Stimulated activated CD4-positive, alpha-beta T cell treated with anti-CD3 and anti-CD28 coated beads, Interleukin-4, amount 100 ng/mL, for 4 hours (primary cell): ENCODE results near the gene IL34.
A peak's percentile ranks its signal among the peaks of the same experiment; 100 is the strongest.
"Not testable (repeated sequence)": the region's sequence is repeated elsewhere in the genome, so short reads cannot be mapped to it uniquely, and the experiment has no call there.

Experiments used
- DNase-seq, 2 experiments: peaks; one replicate each; pipeline ENCODE4 v3.0.0-alpha.2; 2020

The IL34 gene

GRCh38 chr16:70632273-70632672 lies 14.1 kb upstream of the IL34 start:
- DNase-seq = no peak

GRCh38 chr16:70633617-70634016 lies 12.7 kb upstream of the IL34 start:
- DNase-seq = not testable (repeated sequence)

- no peak for DNase-seq
Observed at GRCh38 chr16:70634861-70635260, 11.5 kb upstream of the IL34 start.

GRCh38 chr16:70635336-70636016 lies 10.9 kb upstream of the IL34 start:
- no peak for DNase-seq

- DNase-seq = no peak
Observed at GRCh38 chr16:70638814-70639792, 7.3 kb upstream of the IL34 start.

- DNase-seq = no peak
Observed at GRCh38 chr16:70642633-70643032, 3.7 kb upstream of the IL34 start.

- DNase-seq = not testable (repeated sequence)
Observed at GRCh38 chr16:70643264-70643663, 3.1 kb upstream of the IL34 start.

- DNase-seq = no peak
Observed at GRCh38 chr16:70644763-70645597, 1.4 kb upstream of the IL34 start.

GRCh38 chr16:70647441-70648359 lies 1.3 kb downstream of the IL34 start:
- no peak for DNase-seq

GRCh38 chr16:70648606-70649005 lies 2.2 kb downstream of the IL34 start:
- no peak for DNase-seq

GRCh38 chr16:70649300-70649699 lies 2.9 kb downstream of the IL34 start:
- no peak for DNase-seq

- DNase-seq = no peak
Observed at GRCh38 chr16:70650216-70650615, 3.9 kb downstream of the IL34 start.

- no peak for DNase-seq
Observed at GRCh38 chr16:70651524-70651923, 5.2 kb downstream of the IL34 start.

GRCh38 chr16:70652322-70652721 lies 6.0 kb downstream of the IL34 start:
- DNase-seq = no peak

- DNase-seq = no peak
Observed at GRCh38 chr16:70653406-70653805, 7.0 kb downstream of the IL34 start.

- peak; percentile 60 to 68 for DNase-seq
Observed at GRCh38 chr16:70653809-70654771, 7.7 kb downstream of the IL34 start.

- DNase-seq = no peak
Observed at GRCh38 chr16:70656065-70656711, 9.8 kb downstream of the IL34 start.

GRCh38 chr16:70656712-70657263 lies 10.4 kb downstream of the IL34 start:
- no peak for DNase-seq

- DNase-seq = no peak
Observed at GRCh38 chr16:70657956-70658355, 11.6 kb downstream of the IL34 start.

- no peak for DNase-seq
Observed at GRCh38 chr16:70658921-70659320, 12.6 kb downstream of the IL34 start.
